ENCODE data around the gene SIRT5. TPM values are rescaled to one million over a fixed set of nuclear protein-coding genes. Genes with fewer than 3 reads are reported as not detected.

The SIRT5 gene
- total RNA-seq, 1 experiment from 2014 or later: 13.8 TPM

DNA sequence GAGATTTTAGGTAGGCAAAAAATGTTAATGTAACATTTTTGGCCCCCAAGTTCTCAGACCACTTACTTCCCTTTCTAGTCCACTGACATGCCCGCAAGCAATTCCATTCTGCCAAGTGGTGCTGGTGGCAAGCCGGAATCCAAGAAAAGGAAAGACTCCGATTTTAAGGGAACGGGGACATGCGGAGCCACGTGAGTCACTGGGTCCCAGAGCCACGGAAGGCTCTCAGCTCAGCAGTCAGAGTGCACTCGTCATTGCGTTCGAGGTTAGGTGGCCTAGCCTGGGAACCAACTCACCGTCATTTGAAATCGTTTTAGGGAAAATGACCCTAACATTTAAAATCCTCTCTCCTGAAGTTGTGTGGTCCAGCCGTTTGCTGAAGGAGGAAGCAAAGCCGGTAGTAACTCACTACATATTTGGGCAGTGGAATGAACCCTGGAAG lies 711 bp upstream of the SIRT5 start:
- CTCF ChIA-PET: interaction anchor here (1.0 to 1.9 kb wide), 3 partner anchors 21 to 236 kb away, joined by 3 to 7 read pairs (median 4); no protein-coding TSS in a partner anchor
- no peak for ATAC-seq
- TF ChIP-seq, protein P1, sequence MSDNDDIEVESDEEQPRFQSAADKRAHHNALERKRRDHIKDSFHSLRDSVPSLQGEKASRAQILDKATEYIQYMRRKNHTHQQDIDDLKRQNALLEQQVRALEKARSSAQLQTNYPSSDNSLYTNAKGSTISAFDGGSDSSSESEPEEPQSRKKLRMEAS (IDR thresholded peaks at IDR 0.05): peak; percentile 53; the same call in 1 of the 2 replicates
- TF ChIP-seq, protein P2, sequence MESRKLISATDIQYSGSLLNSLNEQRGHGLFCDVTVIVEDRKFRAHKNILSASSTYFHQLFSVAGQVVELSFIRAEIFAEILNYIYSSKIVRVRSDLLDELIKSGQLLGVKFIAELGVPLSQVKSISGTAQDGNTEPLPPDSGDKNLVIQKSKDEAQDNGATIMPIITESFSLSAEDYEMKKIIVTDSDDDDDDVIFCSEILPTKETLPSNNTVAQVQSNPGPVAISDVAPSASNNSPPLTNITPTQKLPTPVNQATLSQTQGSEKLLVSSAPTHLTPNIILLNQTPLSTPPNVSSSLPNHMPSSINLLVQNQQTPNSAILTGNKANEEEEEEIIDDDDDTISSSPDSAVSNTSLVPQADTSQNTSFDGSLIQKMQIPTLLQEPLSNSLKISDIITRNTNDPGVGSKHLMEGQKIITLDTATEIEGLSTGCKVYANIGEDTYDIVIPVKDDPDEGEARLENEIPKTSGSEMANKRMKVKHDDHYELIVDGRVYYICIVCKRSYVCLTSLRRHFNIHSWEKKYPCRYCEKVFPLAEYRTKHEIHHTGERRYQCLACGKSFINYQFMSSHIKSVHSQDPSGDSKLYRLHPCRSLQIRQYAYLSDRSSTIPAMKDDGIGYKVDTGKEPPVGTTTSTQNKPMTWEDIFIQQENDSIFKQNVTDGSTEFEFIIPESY (IDR thresholded peaks at IDR 0.05; ENCODE audit: extremely low read depth, insufficient replicate concordance, low read length): no peak
- peaks cover 7% of the 10 kb centered on the region; the same call in 1 of the 2 replicates for H3K79me2 ChIP-seq (ENCODE audit: insufficient read depth, low read length)
- POLR2A ChIA-PET: interaction anchor here (1.2 kb wide), 1 partner anchor 8 kb away, joined by 6 read pairs; no protein-coding TSS in a partner anchor
- H3K27ac ChIP-seq (ENCODE audit: low read depth, low read length): peak overlapping the region; percentile 66
- no peaks in the 10 kb centered on the region for H3K27me3 ChIP-seq (ENCODE audit: insufficient read depth, low read length)
- TSS peak; percentile 74 for BruUV-seq (replicated peaks)
- RAD21 ChIA-PET (ENCODE audit: low non-redundant PET in 1 of 2, low total read pairs in 2 of 2, uncharacterized antibody in 2 of 2, unreplicated experiment in 2 of 2): no interaction called here
- no peaks in the 10 kb centered on the region for H3K9me2 ChIP-seq (ENCODE audit: insufficient read depth)
- peak overlapping the region; percentile 79 for H3K4me2 ChIP-seq (ENCODE audit: low read length)
- peak overlapping the region; percentile 94 for H3K9ac ChIP-seq (ENCODE audit: low read length)
- DNase-seq (ENCODE audit: low read depth, low spot score): peak; percentile 18
- H2AFZ ChIP-seq (ENCODE audit: low read depth, low read length, poor library complexity, severe bottlenecking): no peak overlapping the region
- intact Hi-C loops (cut with micrococcal nuclease): loop anchor here (2.0 to 5.0 kb wide), 3 partner anchors 41 to 245 kb away; partner anchors contain the start of genes GFOD1, NOL7 and TBC1D7
- peak overlapping the region; percentile 68 to 85 for H3K4me3 ChIP-seq (replicated peaks in 1 of 2; ENCODE audit: low read depth in 1 of 2, low read length in 2 of 2)
- H3K4me1 ChIP-seq (ENCODE audit: control insufficient read depth in 1 of 2, insufficient read depth in 2 of 2, low read length in 2 of 2): peaks cover 8 to 21% of the 10 kb centered on the region in 2 experiments
- 0 out of 4 replicates have a peak, but pooled peaks cover 0 to 4% of the 10 kb centered on the region in 2 experiments for H3K36me3 ChIP-seq (ENCODE audit: control insufficient read depth in 1 of 2, insufficient read depth in 2 of 2, low read length in 2 of 2)
- no peaks in the 10 kb centered on the region for H3K9me3 ChIP-seq (ENCODE audit: control insufficient read depth in 1 of 2, insufficient read depth in 1 of 2, low read depth in 1 of 2, low read length in 2 of 2)
- H4K20me1 ChIP-seq (ENCODE audit: insufficient read depth): no peaks in the 10 kb centered on the region

DNA sequence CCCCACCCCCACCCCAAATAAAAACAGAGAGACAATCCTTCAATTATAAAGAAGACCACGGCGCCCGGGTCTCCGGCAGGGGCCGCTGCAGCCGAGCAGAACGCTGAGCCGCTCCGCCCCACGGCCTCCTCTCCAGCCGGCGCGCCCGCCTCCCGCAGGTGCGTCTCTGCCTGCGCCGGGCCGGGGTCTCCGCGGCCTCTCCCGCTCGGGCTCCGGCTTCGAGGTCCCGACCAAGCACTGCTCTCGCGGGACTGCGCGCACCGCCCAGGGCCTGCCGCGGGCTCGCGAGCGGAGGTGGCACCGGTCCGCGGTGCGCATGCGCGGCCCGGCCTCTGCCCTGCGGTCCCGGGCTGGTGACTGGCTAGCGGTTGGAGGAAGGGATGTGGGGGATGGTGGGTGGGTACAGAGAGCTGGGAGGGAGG lies 241 bp upstream of the SIRT5 start:
- H3K4me2 ChIP-seq (ENCODE audit: low read length): peak overlapping the region; percentile 79
- peak overlapping the region; percentile 94 for H3K9ac ChIP-seq (ENCODE audit: low read length)
- no peaks in the 10 kb centered on the region for H3K9me3 ChIP-seq (ENCODE audit: control insufficient read depth in 1 of 2, insufficient read depth in 1 of 2, low read depth in 1 of 2, low read length in 2 of 2)
- H3K36me3 ChIP-seq (ENCODE audit: control insufficient read depth in 1 of 2, insufficient read depth in 2 of 2, low read length in 2 of 2): 0 out of 4 replicates have a peak, but pooled peaks cover 0 to 4% of the 10 kb centered on the region in 2 experiments
- H2AFZ ChIP-seq (ENCODE audit: low read depth, low read length, poor library complexity, severe bottlenecking): no peak overlapping the region
- intact Hi-C loops (cut with micrococcal nuclease): loop anchor here (2.0 to 5.0 kb wide), 3 partner anchors 41 to 245 kb away; partner anchors contain the start of genes GFOD1, NOL7 and TBC1D7
- H4K20me1 ChIP-seq (ENCODE audit: insufficient read depth): no peaks in the 10 kb centered on the region
- CTCF ChIA-PET: interaction anchor here (0.7 to 2.4 kb wide), 20 partner anchors 8 to 493 kb away, joined by 3 to 20 read pairs (median 6); partner anchors contain the start of genes GFOD1, NOL7 and TBC1D7
- peak; percentile 81 for ATAC-seq
- peak; percentile 86 for DNase-seq (ENCODE audit: low read depth, low spot score)
- peak overlapping the region; percentile 98 for H3K27ac ChIP-seq (ENCODE audit: low read depth, low read length)
- POLR2A ChIA-PET: interaction anchor here (0.7 to 1.8 kb wide), 12 partner anchors 8 to 493 kb away, joined by 3 to 9 read pairs (median 4); partner anchors contain the start of genes NOL7 and TBC1D7
- peak overlapping the region; percentile 68 to 85 for H3K4me3 ChIP-seq (replicated peaks in 1 of 2; ENCODE audit: low read depth in 1 of 2, low read length in 2 of 2)
- RAD21 ChIA-PET (ENCODE audit: low non-redundant PET in 1 of 2, low total read pairs in 2 of 2, uncharacterized antibody in 2 of 2, unreplicated experiment in 2 of 2): interaction anchor here in 1 of 2 experiments (1.6 kb wide), 1 partner anchor 40 kb away, joined by 4 read pairs; the partner anchor contains the start of gene NOL7
- peaks cover 7% of the 10 kb centered on the region; the same call in 1 of the 2 replicates for H3K79me2 ChIP-seq (ENCODE audit: insufficient read depth, low read length)
- H3K9me2 ChIP-seq (ENCODE audit: insufficient read depth): no peaks in the 10 kb centered on the region
- H3K27me3 ChIP-seq (ENCODE audit: insufficient read depth, low read length): no peaks in the 10 kb centered on the region
- no TSS peak for BruUV-seq (replicated peaks)
- H3K4me1 ChIP-seq (ENCODE audit: control insufficient read depth in 1 of 2, insufficient read depth in 2 of 2, low read length in 2 of 2): peaks cover 8 to 21% of the 10 kb centered on the region in 2 experiments
- TF ChIP-seq JUND (IDR thresholded peaks at IDR 0.05): no peak
- TF ChIP-seq POLR2A (IDR thresholded peaks at IDR 0.05; ENCODE audit: borderline replicate concordance, extremely low read depth, insufficient read depth, insufficient read length): peak; percentile 24
- no peak for TF ChIP-seq SRF (IDR thresholded peaks at IDR 0.05; ENCODE audit: low read depth)
- no peak for TF ChIP-seq ZNF274 (IDR thresholded peaks at IDR 0.05; ENCODE audit: low read depth, low read length)
- peak; percentile 73 for TF ChIP-seq POLR2AphosphoS5 (IDR thresholded peaks at IDR 0.05; ENCODE audit: low read depth, low read length)
- peak; percentile 36 for TF ChIP-seq TCF7L2 (IDR thresholded peaks at IDR 0.05; ENCODE audit: borderline replicate concordance, extremely low read depth, insufficient read depth, insufficient read length)
- TF ChIP-seq SIN3A (IDR thresholded peaks at IDR 0.05; ENCODE audit: low read depth): peak; percentile 59; the same call in 1 of the 2 replicates
- no peak for TF ChIP-seq ELF1 (IDR thresholded peaks at IDR 0.05; ENCODE audit: borderline replicate concordance, low read depth)
- TF ChIP-seq, protein P2 (IDR thresholded peaks at IDR 0.05; ENCODE audit: extremely low read depth, insufficient replicate concordance, low read length): peak; percentile 92
- TF ChIP-seq FOSL1 (IDR thresholded peaks at IDR 0.05; ENCODE audit: low read depth): no peak
- TF ChIP-seq, protein P1 (IDR thresholded peaks at IDR 0.05): no peak
- no peak; the same call in 1 of the 2 replicates for TF ChIP-seq EGR1 (IDR thresholded peaks at IDR 0.05; ENCODE audit: low read depth)
